ENCODE results near the gene GPR137B.
A peak's percentile ranks its signal among the peaks of the same experiment; 100 is the strongest.

GPR137B gene, protein sequence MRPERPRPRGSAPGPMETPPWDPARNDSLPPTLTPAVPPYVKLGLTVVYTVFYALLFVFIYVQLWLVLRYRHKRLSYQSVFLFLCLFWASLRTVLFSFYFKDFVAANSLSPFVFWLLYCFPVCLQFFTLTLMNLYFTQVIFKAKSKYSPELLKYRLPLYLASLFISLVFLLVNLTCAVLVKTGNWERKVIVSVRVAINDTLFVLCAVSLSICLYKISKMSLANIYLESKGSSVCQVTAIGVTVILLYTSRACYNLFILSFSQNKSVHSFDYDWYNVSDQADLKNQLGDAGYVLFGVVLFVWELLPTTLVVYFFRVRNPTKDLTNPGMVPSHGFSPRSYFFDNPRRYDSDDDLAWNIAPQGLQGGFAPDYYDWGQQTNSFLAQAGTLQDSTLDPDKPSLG

DNA sequence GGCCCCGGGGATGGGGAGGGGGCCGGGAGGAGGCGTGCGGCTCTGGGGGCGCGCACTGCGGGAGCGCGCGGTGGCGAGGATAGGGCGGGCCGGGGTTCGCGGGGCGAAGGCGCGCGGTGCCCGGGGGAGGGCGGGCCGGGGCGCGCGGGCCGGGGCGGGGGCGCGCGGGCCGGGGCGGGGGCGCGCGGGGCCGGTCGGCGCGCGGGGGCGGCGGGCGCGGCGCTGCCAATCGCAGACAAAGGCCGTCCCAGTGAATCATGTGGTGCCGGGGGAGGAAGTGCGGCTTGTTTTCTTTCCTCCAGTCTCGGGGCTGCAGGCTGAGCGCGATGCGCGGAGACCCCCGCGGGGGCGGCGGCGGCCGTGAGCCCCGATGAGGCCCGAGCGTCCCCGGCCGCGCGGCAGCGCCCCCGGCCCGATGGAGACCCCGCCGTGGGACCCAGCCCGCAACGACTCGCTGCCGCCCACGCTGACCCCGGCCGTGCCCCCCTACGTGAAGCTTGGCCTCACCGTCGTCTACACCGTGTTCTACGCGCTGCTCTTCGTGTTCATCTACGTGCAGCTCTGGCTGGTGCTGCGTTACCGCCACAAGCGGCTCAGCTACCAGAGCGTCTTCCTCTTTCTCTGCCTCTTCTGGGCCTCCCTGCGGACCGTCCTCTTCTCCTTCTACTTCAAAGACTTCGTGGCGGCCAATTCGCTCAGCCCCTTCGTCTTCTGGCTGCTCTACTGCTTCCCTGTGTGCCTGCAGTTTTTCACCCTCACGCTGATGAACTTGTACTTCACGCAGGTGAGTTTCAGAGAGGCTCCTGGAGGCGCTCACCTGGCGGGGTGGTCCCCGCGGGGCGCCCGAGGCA, at the start of gene GPR137B:
GPR137B (plus strand) TSS at position 287 of the 851 bp plus-strand sequence; CDS start at position 371, 84 bp downstream.
- peak; percentile 76 for DNase-seq

DNA sequence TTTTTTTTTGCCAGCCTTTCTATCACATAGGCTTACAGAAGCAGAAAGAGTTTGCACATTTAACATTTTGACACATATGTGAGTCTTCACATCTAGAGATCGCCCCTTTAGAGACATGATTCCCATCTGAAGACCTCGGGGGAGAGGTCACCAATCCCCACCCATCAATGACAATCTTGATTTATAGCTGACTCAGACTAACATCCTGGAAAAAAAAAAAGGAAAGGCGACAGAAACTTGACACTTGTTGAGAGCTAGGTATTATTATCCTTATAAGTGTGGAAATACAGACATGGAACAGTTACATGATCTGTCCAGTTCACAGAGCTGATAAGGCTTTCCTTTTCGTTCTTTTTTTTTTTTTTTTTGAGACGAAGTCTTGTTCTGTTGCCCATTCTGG, 49.4 kb upstream of the GPR137B start:
- no peak for DNase-seq

DNA sequence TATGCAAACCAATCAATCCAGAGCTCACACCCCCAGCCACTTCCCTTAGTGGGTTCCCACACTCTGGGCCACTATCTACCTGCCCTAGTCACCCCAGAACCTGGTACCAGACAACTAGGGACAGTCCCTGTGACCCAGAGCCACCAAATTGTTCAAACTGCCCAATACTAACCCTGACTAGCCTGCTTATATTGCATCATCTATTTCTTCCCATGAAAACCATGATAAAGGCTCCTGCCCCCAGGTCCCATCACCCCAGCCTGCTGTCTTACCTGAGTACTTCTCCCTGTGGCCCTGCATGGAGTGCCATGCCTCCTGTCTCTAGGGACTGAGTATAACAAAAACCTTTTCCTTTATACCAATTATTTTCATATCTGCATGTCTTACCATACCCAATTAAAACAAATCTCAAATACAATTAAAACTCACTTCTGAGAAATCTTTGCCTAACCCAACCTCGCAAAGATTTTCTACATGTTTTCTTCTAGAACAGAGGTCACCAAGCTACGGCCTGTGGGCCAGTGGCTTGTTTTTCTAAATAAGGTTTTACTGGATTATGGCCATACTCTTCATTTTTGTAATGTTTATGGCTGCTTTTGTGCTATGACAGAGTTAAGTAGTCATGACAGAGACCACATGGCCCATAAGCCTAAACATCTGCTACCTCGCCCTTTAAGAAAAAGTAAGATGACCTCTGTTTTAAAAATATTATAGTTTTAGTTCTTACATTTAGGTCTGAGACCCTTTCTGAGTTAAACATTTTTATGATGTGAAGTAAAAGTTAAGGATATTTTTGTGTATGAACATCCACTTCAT, 46.4 kb upstream of the GPR137B start:
- no peak for DNase-seq

DNA sequence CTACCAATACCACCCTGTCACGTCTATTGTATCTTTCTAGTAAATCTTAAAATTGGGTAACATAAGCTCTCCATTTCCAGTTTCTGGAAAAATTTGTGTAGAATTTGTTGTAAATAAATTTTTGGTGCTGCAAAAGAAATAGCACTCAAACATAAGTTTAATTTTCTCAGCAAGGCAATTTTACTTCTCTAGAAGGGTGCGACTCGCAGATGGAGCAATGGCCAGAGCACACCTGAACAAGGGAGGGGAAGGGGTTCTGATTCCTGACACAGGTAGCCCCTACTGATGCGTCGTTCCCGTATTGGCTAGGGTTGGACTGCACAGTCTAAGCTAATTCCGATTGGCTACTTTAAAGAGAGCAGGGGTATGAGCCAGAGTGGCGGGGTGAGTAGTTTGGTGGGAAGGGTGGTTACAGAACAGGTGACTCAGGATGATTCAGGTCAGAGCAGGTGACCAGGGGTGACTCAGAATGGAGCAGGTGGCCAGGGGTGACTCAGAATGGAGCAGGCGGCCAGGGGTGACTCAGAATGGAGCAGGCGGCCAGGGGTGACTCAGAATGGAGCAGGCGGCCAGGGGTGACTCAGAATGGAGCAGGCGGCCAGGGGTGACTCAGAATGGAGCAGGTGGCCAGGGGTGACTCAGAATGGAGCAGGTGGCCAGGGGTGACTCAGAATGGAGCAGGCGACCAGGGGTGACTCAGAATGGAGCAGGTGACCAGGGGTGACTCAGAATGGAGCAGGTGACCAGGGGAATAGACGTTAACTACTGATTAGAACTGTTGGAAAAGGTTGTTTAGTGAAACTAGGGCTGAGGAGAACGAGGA, 45.5 kb upstream of the GPR137B start:
- DNase-seq = peak; percentile 63

DNA sequence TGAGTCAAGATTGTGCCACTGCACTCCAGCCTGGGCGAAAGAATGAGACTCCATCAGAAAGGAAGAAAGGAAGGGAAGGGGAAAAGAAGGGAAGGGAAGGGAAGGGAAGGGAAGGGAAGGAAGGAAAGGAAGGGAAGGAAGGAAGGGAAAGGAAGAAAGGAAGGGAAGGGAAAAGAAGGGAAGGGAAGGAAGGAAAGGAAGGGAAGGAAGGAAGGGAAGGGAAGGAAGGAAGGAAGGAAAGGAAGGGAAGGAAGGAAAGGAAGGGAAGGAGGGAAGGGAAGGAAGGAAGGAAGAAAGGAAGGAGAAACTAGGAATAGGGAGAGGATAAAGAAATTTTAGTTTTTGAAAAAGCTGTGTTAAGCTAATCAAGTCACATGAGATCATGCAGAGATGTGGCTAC, 44.1 kb upstream of the GPR137B start:
- no peak for DNase-seq

DNA sequence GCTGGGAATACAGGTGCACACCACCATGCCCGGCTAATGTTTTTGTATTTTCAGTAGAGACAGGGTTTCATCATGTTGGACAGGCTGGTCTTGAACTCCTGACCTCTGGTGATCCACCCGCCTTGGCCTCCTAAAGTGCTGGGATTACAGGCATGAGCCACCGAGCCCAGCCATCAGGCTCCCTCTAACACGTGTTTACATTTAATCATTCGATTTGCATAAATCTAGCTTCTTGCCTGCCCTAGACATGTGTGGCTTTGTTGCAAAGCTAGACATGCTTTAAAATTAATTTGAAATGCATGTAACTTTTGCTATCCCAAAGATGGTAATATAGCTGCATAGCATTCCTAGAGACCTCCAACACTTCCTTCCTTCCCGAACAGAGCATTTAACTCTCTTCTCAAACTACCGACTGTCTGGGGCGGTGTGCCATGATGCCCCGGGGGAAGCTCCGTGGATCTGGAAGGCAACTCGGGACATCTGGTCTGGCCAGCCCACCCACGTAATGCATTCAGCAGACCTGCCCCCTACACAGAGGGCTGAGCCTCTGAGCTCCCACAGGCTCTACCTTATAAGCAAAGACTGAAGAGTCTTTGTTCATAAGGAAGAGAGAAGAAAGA, 42.9 kb upstream of the GPR137B start:
- DNase-seq = no peak

DNA sequence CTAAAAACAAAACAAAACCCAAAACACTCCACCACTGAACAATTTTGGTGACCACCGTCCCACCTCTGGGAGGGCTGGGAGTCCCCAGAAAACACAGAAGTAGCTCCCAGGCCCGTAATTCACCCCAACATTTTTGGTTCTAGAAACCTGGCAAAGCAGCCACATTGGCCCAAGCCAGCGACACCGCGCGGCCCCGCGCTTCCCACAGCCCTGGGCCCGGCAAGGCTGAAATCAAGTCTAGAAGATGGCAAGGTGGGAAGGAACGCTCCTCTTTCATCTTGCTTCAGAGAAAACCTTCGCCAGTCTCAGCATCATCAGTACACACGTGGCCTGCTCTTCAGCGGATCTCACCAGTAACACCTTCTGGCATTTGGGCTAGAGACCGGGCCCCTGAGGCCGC, 41.5 kb upstream of the GPR137B start:
- DNase-seq = no peak

DNA sequence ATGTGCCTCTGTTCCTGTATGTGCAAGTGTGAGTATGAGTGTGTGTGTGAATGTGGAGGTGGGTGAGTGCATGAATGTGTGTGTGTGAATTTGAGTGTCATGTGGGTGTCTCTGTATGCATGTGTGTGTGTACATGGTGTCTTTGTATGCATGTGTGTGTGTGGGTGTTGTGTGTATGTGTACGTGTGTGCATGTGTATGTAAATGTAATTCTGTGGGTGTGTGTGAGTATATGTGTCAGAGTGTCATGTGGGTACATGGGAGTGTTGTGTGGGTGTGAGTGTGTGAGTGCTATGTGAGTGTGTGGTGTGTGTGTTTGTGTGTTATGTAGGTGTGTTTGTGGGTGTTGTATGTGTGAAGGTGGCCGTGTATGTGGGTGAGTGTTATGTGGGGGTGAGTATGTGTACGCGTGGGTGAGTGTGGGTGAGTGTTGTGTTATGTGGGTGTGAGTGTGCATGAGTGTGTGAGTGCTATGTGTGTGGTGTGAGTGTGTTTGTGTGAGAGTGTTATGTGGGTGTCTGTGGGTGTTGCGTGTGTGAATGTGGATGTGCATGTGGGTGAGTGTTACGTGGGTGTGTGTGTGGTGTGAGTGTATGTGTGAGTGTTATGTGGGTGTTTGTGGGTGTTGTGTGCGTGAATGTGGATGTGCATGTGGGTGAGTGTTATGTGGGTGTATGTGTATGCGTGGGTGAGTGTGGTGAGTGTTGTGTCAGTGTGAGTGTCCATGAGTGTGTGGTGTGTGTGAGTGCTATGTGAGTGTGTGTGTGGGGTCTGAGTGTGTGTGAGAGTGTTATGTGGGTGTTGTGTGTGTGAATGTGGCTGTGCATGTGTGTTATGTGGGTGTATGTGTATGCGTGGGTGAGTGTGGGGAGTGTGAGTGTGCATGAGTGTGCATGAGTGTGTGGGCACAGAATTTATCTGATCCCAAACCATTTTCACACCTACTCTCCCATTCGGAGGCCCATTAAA, 40.8 kb upstream of the GPR137B start:
- no peak for DNase-seq

DNA sequence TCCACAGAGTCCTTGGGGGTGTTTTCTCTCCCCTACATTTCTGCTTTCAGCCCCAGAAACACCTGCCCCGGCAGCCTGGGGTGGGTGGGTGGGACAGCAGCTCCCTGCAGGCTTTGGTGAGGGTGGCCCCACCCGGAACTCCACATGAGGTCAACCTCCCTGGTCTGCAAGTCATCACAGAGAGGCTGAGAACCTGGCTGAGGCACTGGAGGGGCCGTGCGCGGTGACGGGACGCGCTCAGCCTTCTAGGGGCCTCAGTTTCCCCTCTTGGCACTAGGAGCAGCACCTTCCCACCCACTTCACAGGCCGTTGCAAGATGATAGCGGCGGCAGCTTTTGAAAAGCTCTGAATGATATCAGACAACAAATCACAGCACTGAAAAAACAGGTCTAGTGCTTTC, 39.7 kb upstream of the GPR137B start:
- DNase-seq = no peak

DNA sequence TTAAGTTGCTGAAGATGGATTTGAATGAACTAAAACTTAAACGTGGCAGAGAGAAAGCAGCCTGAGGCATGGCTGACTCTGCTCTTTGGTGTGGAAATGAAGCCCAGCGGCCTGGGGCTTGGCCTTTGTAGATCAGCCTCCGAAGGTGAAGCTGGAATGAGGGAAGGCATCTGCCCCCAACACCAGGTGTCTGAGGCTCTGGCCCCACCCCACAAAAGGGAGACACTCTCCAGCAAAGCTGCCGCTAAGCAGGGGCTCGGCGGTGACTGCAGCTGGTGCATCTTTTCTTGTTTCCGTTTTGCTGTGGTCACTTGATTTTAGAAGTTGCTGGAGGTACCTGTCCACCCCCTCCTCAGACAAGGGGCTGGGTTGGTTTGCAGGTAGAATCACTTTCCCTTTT, 39.3 kb upstream of the GPR137B start:
- no peak for DNase-seq

DNA sequence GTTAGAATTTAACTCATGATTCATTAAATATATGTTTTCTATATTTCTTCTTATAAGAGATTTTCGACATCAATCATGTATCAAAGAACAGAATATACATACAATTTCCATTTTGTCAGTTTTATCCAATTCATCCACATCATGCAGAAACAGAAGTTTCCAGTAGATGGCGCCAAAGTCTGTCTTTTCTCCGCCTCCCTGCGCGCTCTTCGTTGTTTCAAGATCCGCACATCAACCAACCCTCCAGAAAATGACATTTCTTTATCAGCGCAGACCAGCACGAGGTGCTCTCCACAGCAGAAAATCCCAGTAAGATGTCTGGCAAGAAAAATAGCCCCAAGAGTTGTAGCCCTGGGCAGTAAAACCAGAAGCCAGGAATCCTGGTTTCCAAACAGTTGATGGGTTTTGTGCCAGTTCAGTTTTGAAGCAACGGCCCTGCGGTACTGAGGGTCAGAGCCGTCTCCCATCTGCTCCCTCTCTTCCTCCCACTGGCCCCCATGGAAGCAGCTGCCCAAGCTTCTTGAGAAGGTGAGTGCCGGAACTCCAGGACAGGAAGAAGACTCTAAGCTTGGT, 38.6 kb upstream of the GPR137B start:
- peak; percentile 58 for DNase-seq

DNA sequence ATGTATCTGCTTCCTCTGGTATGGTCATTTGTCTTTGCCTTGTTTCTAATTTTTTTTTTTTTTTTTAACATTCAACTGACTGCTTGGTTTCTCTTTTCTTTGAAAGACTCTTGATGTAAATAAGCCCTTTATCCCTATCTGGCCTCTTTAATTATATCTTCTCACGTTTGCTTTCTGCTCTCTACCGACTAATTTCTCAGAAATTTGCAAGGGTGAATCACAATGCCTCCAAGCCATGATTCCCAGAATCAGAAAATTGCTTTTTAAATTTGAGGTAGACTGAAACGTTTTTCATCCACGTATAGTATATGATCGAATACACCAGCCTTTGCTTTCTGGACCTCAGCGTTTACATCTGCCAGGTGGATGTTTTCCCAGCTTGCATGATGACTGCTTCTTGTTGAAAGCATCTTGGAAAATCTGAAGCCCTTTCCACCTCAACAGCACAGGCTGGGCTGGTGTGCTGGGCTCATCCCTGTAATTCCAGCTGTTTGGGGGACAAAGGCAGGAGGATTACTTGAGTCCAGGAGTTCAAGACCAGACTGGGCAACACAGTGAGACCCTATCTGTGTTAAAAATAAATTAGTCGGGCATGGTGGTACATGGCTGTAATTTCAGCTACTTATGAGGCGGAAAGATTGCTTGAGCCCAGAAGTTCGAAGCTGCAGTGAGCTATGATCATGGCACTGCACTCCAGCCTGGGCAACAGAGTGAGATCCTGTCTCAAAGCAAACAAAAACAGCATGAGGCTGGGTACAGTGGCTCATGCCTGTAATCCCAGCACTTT, 35.0 kb upstream of the GPR137B start:
- DNase-seq = no peak

DNA sequence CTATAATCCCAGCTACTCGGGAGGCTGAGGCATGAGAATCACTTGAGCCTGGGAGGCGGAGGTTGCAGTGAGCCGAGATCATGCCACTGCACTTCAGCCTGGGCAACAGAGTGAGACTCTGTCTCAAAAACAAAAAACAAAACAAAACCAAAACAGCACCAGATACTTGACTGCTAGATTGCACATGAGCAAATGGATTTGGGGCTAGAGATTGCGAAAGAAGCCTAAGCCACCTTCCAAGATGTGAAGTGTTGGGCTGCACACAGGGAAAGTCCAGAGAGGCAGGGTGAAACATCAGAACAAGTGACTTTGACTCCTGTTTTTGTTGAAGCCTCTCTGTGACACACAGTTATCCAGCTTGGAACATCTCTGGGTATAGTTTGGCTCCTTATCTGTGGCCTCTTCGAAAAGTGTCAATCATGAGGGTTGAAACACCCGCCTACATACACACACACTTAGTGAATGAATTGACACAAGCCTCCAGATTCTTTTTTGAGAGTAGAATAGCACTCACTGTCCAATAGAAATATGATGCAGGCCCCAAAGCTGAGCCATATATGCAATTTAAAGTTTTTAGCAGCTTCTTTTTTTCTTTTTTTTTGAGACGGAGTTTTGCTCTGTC, 34.2 kb upstream of the GPR137B start:
- DNase-seq = peak; percentile 3

DNA sequence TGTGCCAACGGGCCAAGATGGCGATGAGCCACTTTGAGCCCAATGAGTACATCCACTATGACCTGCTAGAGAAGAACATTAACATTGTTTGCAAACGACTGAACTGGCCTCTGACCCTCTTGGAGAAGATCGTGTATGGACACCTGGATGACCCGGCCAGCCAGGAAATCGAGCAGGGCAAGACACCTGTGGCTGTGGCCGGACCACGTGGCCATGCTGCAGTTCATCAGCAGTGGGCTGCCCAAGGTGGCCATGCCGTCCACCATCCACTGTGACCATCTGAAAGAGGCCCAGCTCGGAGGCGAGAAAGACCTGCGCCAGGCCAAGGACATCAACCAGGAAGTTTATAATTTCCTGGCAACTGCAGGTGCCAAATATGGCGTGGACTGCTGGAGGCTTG, 32.2 kb upstream of the GPR137B start:
- no peak for DNase-seq

DNA sequence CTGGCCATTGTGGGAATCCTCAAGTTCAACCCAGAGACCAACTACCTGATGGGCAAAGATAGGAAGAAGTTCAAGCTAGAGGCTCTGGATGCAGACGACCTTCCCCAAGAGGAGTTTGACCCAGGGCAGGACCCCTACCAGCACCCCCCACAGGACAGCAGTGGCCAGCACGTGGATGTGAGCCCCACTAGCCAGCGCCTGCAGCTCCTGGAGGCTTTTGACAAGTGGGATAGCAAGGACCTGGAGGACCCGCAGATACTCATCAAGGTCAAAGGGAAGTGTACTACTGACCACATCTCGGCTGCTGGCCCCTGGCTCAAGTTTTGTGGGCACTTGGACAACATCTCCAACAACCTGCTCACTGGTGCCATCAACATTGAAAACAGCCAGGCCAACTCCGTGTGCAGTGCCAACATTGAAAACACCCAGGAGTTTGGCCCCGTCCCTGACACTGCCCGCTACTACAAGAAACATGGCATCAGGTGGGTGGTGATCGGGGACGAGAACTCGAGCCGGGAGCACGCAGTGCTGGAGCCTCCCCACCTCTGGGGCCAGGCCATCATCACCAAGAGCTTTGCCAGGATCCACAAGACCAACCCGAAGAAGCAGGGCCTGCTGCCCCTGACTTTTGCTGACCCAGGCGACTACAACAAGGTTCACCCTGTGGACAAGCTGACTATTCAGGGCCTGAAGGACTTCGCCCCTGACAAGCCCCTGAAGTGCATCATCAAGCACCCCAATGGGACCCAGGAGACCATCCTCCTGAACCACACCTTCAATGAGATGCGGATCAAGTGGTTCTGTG, 30.6 kb upstream of the GPR137B start:
- DNase-seq = no peak

DNA sequence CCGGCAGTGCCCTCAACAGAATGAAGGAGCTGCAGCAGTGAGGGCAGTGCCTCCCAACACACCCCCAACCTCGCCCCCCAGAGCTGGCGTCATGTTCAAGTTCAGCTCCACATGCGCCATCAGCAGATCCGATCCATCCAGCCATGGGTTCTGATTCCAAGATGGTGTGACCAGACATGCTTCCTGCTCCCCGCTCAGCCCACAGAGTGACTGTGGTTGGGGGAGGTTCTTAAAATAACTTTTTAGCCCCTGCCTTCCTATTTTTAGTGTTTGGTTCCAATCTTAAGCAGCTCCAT, 30.1 kb upstream of the GPR137B start:
- DNase-seq = no peak

DNA sequence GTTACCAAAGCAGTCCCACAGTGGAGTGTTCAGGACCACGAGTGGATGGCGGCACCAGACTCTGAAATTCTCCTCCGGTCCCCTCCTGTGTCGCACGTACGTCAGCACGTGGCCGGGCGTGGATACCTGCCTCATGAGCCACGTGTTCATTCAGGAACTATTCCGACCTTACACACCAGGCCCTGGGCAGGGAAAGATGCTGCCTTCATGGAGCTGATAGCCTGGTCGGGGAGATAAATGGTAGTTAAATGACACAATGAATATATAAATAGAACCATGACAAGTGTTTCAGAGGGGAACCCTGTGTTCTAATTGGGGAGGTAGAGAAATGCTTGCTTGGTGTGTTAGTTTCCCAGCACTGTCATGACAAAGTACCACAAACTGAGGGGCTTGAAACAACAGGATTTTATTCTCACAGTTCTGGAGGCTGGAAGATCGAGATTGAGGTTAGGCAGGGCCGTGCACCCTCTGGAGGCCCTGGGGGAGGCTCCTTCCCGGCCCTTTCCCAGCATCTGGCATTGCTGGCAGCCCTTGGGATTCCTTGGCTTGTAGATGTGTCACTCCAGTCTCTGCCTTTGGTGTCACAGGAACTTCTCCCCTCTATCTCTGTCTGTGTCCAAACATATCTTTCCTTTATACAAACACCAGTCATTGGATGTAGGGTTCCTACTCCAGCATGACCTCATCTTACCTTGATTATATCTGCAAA, 28.9 kb upstream of the GPR137B start:
- DNase-seq = no peak
